Bronchial epithelial cell (primary cell): ENCODE results near the gene GTSF1L. TPM values are rescaled to one million over a fixed set of nuclear protein-coding genes. Genes with fewer than 3 reads are reported as not detected.

Experiments
- DNase-seq: peaks from one replicate; pipeline ENCODE4 v3.0.0-alpha.2; 2010; ENCODE audit warnings: low read depth
- FAIRE-seq: peaks from 2 replicates; lab custom pipeline; 2011; peaks lifted over from hg19 to GRCh38; lab: Jason Lieb, UNC
- H3K27me3 ChIP-seq: 2 replicates; pipeline ENCODE4 v1.5.1; 2011; ENCODE audit warnings: low read length; ENCODE audit not compliant: control insufficient read depth, insufficient read depth
- H3K36me3 ChIP-seq: 2 replicates; pipeline ENCODE4 v1.5.1; 2011; ENCODE audit warnings: low read length; ENCODE audit not compliant: control insufficient read depth, insufficient read depth
- H3K4me3 ChIP-seq: 2 replicates; pipeline ENCODE4 v1.5.1; 2011; ENCODE audit warnings: mild to moderate bottlenecking, low read depth, low read length, control low read depth
- total RNA-seq: library from RNA; depleted of rRNA; stranded (reverse); fragments of >200 nt; gene quantifications from 2 replicates; pipeline ENCODE4 v1.2.1, GENCODE V29; 2014
- TF ChIP-seq, protein P1 (sequence below): IDR thresholded peaks from 2 replicates; pipeline ENCODE4 v1.5.1; 2011; ENCODE audit warnings: mild to moderate bottlenecking, moderate library complexity, low read length, control low read depth, inconsistent platforms; ENCODE audit not compliant: insufficient read depth, severe bottlenecking

The GTSF1L gene
- total RNA-seq, 1 donor from 2014 or later, result not detected

DNA sequence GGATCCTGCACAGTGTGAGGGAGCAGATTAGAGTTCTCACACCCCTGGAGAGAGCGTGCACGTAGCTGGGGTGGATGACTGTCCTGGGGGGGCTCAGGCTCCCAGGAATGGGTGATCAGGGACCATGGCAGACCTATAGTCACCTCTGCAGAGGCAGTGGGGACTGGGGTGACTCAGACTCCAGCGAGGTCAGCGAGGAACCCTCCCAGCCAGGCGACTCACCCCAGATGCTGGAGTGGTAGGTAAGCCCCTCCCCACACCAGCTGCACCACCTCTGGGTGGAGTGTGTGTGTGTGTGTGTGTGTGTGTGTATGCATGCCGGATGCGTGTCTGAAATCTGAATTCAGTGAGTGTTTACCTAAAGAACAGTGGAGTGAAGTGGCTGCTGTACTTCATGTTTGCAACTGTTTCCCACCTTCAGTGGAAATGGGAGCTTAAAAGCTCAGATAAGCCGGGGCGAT, 17.4 kb upstream of the GTSF1L start:
- Histone ChIP-seq H3K27me3 (peaks cover 2% of the 10 kb centered on the region), H3K36me3 (no peaks in the 10 kb centered on the region), H3K4me3 (no peak overlapping the region)
- TF ChIP-seq, protein P1, sequence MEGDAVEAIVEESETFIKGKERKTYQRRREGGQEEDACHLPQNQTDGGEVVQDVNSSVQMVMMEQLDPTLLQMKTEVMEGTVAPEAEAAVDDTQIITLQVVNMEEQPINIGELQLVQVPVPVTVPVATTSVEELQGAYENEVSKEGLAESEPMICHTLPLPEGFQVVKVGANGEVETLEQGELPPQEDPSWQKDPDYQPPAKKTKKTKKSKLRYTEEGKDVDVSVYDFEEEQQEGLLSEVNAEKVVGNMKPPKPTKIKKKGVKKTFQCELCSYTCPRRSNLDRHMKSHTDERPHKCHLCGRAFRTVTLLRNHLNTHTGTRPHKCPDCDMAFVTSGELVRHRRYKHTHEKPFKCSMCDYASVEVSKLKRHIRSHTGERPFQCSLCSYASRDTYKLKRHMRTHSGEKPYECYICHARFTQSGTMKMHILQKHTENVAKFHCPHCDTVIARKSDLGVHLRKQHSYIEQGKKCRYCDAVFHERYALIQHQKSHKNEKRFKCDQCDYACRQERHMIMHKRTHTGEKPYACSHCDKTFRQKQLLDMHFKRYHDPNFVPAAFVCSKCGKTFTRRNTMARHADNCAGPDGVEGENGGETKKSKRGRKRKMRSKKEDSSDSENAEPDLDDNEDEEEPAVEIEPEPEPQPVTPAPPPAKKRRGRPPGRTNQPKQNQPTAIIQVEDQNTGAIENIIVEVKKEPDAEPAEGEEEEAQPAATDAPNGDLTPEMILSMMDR, result no peak
- DNase-seq (no peak), FAIRE-seq (no peak)

DNA sequence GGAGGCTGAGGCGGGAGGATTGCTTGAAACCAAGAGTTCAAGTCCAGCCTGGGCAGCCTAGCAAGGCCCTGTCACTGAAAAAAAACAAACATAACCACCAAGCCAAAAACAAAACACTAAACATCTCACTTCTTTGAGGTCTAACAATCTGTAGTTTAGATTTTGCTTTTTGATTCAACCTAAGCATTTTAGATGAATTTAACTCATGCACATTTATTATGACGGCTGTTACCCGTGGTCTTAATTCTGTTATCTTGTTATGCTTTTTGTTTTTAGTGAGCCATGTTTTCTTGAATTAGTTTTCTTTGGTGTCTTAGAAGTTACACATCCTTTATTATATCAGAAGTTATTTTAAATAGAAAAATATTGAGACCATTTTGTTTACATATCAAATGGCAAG, 13.8 kb upstream of the GTSF1L start:
- no peak for DNase-seq
- no peak overlapping the region for H3K4me3 ChIP-seq
- FAIRE-seq, result no peak
- H3K27me3 ChIP-seq, result peaks cover 2% of the 10 kb centered on the region
- TF ChIP-seq, protein P1, result no peak
- H3K36me3 ChIP-seq, result no peaks in the 10 kb centered on the region

DNA sequence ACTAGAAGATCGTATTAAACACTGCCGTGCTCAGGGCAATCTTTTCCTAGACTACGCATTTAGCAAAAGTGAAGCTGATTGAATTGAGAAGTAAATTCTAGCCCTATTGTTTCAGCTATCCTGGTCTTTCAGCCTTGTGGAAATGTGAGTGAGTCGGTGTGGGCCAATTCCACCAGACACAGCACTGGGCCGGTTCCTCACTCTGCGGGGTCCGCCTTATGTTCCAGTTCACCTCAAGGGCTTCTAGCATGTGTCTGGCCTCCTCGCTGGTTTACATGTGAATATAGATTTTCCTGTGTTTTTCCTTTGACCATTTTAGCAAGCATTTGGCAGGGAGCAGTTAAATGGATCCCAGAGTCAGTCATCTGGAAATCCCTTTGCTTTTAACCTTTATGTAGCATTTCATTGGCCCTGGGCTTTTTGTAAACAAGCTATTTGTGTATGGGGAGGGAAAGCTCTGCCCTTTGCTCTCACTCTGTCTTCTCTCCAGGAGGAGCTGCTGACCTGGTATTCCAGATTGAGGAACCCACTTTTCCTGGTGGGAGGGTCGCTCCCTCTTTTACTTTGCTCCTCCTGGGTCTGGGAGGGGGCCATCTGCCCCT, 12.4 kb upstream of the GTSF1L start:
- no peaks in the 10 kb centered on the region for H3K36me3 ChIP-seq
- TF ChIP-seq, protein P1, result no peak
- H3K4me3 ChIP-seq, result no peak overlapping the region
- peaks cover 2% of the 10 kb centered on the region for H3K27me3 ChIP-seq
- FAIRE-seq, result no peak
- DNase-seq, result no peak

DNA sequence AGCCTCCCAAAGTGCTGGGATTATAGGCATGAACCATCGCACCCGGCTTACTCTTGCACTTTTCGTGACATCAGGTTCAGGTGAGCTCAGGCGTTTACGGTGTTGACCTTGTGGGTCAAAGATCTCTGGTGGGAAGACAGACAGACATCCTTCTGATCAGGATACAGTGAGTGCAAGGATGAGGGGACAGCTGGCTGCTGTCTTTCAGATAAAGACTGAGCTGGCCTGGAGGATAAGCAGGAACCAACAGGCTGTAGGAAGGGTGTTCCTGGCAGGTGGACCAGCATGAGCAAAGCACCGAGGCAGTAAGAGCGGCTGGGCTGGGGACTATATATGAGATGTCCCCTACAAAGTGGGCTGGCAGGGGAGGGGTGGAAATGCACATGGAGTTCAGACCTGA, 11.1 kb upstream of the GTSF1L start:
- Histone ChIP-seq H3K36me3 (no peaks in the 10 kb centered on the region), H3K4me3 (no peak overlapping the region), H3K27me3 (no peaks in the 10 kb centered on the region)
- FAIRE-seq (no peak), DNase-seq (no peak)
- TF ChIP-seq, protein P1, result no peak

DNA sequence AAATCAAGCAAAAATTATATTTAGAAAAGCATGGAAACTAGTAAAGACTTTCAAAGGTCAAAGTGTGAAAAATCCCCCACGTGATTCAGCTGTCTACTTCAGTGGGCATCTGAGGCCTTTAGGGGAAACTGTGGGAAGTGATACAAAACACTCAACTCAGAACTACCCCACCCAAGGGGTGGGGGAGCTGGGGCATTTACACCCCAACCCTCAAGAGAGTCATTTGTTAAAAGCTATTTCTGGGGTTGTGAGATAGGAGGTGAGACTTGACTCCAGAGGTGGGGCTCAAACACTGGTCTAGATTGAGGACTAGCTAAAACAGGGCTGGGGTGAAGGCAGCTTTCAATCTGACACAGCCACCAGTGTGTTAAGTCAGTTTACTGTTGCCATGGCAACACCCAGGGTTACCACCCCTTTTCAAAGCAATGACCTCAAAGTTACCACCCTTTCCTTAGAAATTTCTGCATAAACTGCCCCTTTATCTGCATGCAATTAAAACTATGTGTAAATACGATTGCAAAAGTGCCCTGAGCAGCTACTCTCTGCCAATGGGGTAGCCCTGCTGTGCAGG, 9.9 kb upstream of the GTSF1L start:
- TF ChIP-seq, protein P1, result no peak
- Histone ChIP-seq H3K36me3 (no peaks in the 10 kb centered on the region), H3K27me3 (peaks cover 1% of the 10 kb centered on the region), H3K4me3 (no peak overlapping the region)
- FAIRE-seq (no peak), DNase-seq (no peak)
